Measurements from ENCODE around the gene LMNTD1.

DNA sequence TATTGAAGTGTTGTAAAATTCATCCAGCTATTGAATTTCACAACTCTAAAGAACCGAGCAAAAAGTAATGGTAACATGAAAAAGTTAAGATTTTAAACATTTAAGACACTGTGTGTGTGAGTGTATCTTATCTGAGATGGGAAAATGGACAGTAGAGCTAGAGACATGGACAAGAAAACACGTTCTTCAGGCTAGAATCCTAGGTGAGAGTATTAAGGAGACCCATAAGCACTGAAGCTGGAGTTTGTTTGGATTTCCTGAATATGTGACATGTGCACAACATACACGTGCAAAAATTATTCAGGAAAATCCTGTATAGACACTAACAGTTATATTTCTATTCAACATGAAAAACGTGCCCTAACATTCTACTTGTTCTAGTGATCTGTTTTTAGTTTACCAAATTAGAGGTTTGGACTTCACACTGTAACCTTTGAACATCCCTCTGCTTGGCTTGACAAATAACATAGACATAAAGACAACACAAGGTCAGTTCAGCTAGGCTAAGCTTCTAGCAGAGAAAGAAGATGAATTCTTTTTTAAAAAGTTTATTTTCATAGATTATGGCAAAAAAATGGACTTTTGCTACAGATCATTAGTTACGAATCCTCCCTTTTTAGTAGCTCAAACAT is 31.3 kb downstream of the LMNTD1 start:
- TF ChIP-seq, protein P1, sequence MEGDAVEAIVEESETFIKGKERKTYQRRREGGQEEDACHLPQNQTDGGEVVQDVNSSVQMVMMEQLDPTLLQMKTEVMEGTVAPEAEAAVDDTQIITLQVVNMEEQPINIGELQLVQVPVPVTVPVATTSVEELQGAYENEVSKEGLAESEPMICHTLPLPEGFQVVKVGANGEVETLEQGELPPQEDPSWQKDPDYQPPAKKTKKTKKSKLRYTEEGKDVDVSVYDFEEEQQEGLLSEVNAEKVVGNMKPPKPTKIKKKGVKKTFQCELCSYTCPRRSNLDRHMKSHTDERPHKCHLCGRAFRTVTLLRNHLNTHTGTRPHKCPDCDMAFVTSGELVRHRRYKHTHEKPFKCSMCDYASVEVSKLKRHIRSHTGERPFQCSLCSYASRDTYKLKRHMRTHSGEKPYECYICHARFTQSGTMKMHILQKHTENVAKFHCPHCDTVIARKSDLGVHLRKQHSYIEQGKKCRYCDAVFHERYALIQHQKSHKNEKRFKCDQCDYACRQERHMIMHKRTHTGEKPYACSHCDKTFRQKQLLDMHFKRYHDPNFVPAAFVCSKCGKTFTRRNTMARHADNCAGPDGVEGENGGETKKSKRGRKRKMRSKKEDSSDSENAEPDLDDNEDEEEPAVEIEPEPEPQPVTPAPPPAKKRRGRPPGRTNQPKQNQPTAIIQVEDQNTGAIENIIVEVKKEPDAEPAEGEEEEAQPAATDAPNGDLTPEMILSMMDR (IDR thresholded peaks at IDR 0.05; ENCODE audit: poor library complexity), result no peak
- TF ChIP-seq EZH2phosphoT487 (IDR thresholded peaks at IDR 0.05; ENCODE audit: low read depth, severe bottlenecking, unreplicated experiment), result no peak
- no peak for TF ChIP-seq EZH2 (IDR thresholded peaks at IDR 0.05; ENCODE audit: borderline replicate concordance)

Measured in hepatocyte (in vitro differentiated cells).